ENCODE results near the gene TFAP2E.

DNA sequence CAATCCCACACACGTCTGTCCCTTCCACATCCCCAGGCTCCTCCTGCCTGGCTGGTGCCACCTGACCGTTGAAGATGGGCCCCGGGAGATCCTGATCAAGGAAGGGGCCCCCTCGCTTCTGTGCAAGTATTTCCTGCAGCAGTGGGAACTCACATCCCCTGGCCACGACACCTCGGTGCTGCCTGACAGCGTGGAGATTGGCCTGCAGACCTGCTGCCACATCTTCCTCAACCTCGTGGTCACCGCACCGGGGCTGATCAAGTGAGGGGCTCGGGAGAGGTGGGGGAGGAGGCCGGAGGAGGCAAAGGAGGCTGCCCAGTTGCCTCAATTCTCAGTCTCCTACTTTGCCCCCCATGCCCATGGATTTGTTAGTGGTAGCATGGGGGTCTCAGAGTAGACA is 9.9 kb upstream of the TFAP2E start:
- TF ChIP-seq POLR2A (IDR thresholded peaks at IDR 0.05) (no peak), CTCF (IDR thresholded peaks at IDR 0.05 in 4 of 5, conservative IDR thresholded peaks at IDR 0.05 in 1 of 5) (no peak)

Measured in gastrocnemius medialis (tissue), 4 donors.